CD4-positive, alpha-beta T cell (primary cell): ENCODE results near the gene ING3. TPM values are rescaled to one million over a fixed set of nuclear protein-coding genes. Genes with fewer than 3 reads are reported as not detected.

Source experiments
- ATAC-seq: fragments of 200-7000 bp; cut with Tn5 transposase; one replicate; pipeline ENCODE4 v1.10.0; 2022; ENCODE audit warnings: mild to moderate bottlenecking; ENCODE audit not compliant: poor library complexity
- CTCF ChIA-PET: fragments of 350-600 bp; sonication (Branson Sonifier 250); formaldehyde crosslinking; loops from one replicate; lab custom pipeline; 2021; ENCODE audit warnings: antibody characterized with exemption, inconsistent platforms; lab: Charles Lee
- POLR2A ChIA-PET: fragments of 350-600 bp; sonication (Branson Sonifier 250); formaldehyde crosslinking; loops from one replicate; lab custom pipeline; 2021; ENCODE audit warnings: antibody characterized with exemption, inconsistent platforms; lab: Charles Lee
- DNase-seq, 14 experiments: peaks; one replicate each; pipeline ENCODE4 v3.0.0-alpha.2; 2013 to 2020; ENCODE audit warnings: mixed read lengths in 2 of 14
- H3K27ac ChIP-seq, 2 donors: one replicate each; pipeline versions ENCODE4 v1.5.1 to v1.7.0; 2013; ENCODE audit warnings: low read length in 2 of 2, low read depth in 1 of 2, mild to moderate bottlenecking in 1 of 2
- H3K27me3 ChIP-seq, 2 experiments: 1 replicate in 1 of 2; 2 replicates in 1 of 2; pipeline versions ENCODE4 v1.6.1 to v1.7.0; 2013; ENCODE audit warnings: low read length in 2 of 2, control low read depth in 1 of 2, mild to moderate bottlenecking in 1 of 2, moderate library complexity in 1 of 2; ENCODE audit not compliant: insufficient read depth in 2 of 2, control insufficient read depth in 1 of 2
- H3K36me3 ChIP-seq: one replicate; pipeline ENCODE4 v1.6.1; 2013; ENCODE audit warnings: low read length, control low read depth; ENCODE audit not compliant: insufficient read depth
- H3K4me1 ChIP-seq: one replicate; pipeline ENCODE4 v1.6.1; 2013; ENCODE audit warnings: low read length, control low read depth; ENCODE audit not compliant: insufficient read depth
- H3K4me3 ChIP-seq: one replicate; pipeline ENCODE4 v1.5.1; 2013; ENCODE audit warnings: mild to moderate bottlenecking, low read length, moderate library complexity
- H3K9me3 ChIP-seq, 2 experiments: 1 replicate in 1 of 2; 2 replicates in 1 of 2; pipeline versions ENCODE4 v1.6.1 to v1.7.0; 2013; ENCODE audit warnings: low read length in 2 of 2, mild to moderate bottlenecking in 2 of 2, control low read depth in 1 of 2, moderate library complexity in 1 of 2; ENCODE audit not compliant: control insufficient read depth in 1 of 2, insufficient read depth in 1 of 2
- H3K27ac Mint-ChIP-seq: one replicate; pipeline ENCODE4 v1.8.0; 2020; ENCODE audit warnings: mixed read lengths
- H3K27me3 Mint-ChIP-seq: one replicate; pipeline ENCODE4 v1.8.0; 2021; ENCODE audit warnings: mixed read lengths
- H3K36me3 Mint-ChIP-seq: one replicate; pipeline ENCODE4 v1.8.0; 2021; ENCODE audit warnings: low read depth, mixed read lengths
- H3K4me1 Mint-ChIP-seq: one replicate; pipeline ENCODE4 v1.8.0; 2021; ENCODE audit warnings: low read depth, mixed read lengths
- H3K4me3 Mint-ChIP-seq: one replicate; pipeline ENCODE4 v1.8.0; 2020; ENCODE audit warnings: mild to moderate bottlenecking, mixed read lengths
- H3K9me3 Mint-ChIP-seq: one replicate; pipeline ENCODE4 v1.8.0; 2020; ENCODE audit warnings: mixed read lengths
- intact Hi-C, 2 experiments: fragments of 100-400 bp; cut with DNase I in 1 of 2; cut with micrococcal nuclease in 1 of 2; formaldehyde crosslinking; loops; one replicate each; pipeline versions ENCODE4 v1.15.1 to v1.9.0; 2023 to 2025; cut with DNase I, micrococcal nuclease
- total RNA-seq, 174 experiments: library from RNA in 2 of 174; stranded (reverse) in 2 of 174; gene quantifications; one replicate each; pipeline ENCODE4 v1.2.3 and lab custom pipeline; 2021 to 2026
- TF ChIP-seq, protein P1 (sequence below): fragments of 200-600 bp; IDR thresholded peaks from one replicate; pipeline ENCODE4 v1.8.0; 2022; ENCODE audit warnings: antibody characterized with exemption, mild to moderate bottlenecking

ING3 gene
- total RNA-seq, 2 experiments from 2014 or later, result 37.9 to 39.3 TPM

DNA sequence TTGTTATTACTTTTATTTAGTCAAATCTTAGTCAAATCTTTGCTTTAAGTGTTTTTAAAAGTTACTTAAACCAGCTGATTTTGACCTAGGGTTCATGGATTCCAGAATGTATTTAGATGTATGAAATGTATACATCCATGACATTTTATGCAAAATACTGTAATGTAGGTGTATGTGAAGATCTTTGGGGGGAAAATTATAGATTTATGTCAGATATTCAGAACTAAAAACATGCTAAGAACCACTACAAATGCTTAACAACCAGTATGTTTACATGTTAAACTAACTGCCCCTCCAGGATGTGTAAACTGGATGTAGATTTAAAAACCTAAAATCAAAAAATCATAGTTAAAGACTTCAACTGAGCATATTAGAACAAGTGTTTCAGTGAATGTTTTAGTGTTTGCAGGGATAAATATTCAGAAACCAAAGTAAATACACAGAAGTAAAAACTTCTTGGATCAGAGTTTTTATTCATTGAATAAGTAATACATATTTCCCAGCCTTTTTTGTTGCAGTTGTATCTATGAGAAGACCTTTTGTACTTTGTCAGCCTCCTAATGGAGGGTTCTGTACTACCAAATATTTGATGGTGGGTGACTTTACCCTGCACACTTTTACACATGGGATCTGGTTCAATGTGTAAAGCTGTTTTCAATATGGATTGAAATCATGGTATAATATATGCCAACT is 41.8 kb downstream of the ING3 start:
- H3K9me3 ChIP-seq, result no peaks in the 10 kb centered on the region
- ChIA-PET POLR2A (no interaction called here), CTCF (no interaction called here)
- intact Hi-C loops, result no loop called here
- H3K4me1 ChIP-seq, result peaks cover 33% of the 10 kb centered on the region
- ATAC-seq (no peak), DNase-seq (no peak)
- no peak overlapping the region for H3K4me3 ChIP-seq
- H3K27me3 Mint-ChIP-seq, result peaks cover 52% of the 10 kb centered on the region
- no peak overlapping the region for H3K4me3 Mint-ChIP-seq
- H3K36me3 Mint-ChIP-seq, result no peaks in the 10 kb centered on the region
- H3K27me3 ChIP-seq, result peaks cover 25 to 42% of the 10 kb centered on the region in 2 experiments
- H3K27ac ChIP-seq, result no peak overlapping the region
- no peaks in the 10 kb centered on the region for H3K9me3 Mint-ChIP-seq
- no peak overlapping the region for H3K27ac Mint-ChIP-seq
- no peaks in the 10 kb centered on the region for H3K36me3 ChIP-seq
- TF ChIP-seq, protein P1, sequence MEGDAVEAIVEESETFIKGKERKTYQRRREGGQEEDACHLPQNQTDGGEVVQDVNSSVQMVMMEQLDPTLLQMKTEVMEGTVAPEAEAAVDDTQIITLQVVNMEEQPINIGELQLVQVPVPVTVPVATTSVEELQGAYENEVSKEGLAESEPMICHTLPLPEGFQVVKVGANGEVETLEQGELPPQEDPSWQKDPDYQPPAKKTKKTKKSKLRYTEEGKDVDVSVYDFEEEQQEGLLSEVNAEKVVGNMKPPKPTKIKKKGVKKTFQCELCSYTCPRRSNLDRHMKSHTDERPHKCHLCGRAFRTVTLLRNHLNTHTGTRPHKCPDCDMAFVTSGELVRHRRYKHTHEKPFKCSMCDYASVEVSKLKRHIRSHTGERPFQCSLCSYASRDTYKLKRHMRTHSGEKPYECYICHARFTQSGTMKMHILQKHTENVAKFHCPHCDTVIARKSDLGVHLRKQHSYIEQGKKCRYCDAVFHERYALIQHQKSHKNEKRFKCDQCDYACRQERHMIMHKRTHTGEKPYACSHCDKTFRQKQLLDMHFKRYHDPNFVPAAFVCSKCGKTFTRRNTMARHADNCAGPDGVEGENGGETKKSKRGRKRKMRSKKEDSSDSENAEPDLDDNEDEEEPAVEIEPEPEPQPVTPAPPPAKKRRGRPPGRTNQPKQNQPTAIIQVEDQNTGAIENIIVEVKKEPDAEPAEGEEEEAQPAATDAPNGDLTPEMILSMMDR, result no peak
- peaks cover 52% of the 10 kb centered on the region for H3K4me1 Mint-ChIP-seq

DNA sequence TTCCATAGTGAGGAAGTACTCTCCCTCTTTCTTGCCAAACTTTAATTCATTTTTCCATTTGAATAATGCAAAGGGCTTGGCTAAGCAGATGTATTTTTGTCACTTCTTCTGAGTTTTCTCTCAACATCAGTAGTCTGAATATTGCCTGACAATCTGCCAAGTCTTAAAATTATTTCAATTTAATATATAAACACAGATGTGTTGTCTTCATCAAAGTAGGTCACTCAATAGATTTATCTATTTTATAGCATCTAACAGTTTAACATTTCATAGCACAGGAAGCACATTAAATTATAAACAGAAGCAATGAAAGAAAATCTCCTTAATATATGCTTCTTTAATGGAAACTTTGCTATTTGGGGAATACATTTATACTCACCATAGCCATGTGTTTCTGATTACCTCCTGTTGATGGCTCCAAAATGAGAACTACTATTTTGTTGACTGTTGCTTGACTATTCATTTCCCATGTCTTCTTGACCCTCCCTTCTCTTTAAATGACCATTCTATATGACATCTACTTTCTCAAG is 42.5 kb downstream of the ING3 start:
- peaks cover 27% of the 10 kb centered on the region for H3K4me1 ChIP-seq
- intact Hi-C loops, result no loop called here
- H3K27ac ChIP-seq, result no peak overlapping the region
- no peak for DNase-seq
- CTCF ChIA-PET, result no interaction called here
- Mint-ChIP-seq H3K36me3 (no peaks in the 10 kb centered on the region), H3K4me1 (peaks cover 47% of the 10 kb centered on the region), H3K27ac (no peak overlapping the region), H3K4me3 (no peak overlapping the region), H3K27me3 (peaks cover 45% of the 10 kb centered on the region), H3K9me3 (no peaks in the 10 kb centered on the region)
- H3K9me3 ChIP-seq, result no peaks in the 10 kb centered on the region
- no peak overlapping the region for H3K4me3 ChIP-seq
- TF ChIP-seq, protein P1, result no peak
- peaks cover 22 to 40% of the 10 kb centered on the region in 2 experiments for H3K27me3 ChIP-seq
- POLR2A ChIA-PET, result no interaction called here
- no peak for ATAC-seq
- H3K36me3 ChIP-seq, result no peaks in the 10 kb centered on the region

DNA sequence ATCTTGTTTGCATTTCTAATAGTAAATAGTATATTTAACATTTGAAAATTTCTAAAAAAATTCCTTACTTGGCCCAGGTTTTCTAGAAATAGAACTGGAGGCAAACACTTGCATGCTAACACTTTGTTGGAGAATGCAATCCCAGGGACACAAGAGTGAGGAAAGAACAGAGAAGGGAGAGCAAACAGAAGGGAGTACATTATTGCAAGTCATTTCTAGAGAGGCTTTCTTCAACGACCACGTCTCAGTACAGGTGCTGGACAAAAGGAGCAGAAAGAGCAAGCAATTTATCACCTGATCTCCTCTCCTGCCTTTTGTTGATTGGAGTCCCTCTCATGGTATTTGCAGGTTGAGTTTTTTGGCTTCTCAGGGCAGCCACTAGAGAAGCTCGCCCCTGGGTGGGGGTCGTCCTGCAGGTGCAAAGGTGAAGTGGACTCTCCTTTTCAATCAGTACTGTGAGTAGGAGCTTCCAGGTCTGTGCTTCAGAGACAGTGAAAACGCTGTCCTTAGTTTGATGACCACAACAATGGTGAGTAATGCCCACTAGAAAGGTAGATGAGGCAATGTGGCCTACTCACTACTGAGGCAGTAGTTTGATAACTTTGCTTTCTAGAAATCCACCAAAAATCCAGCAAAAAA is 43.1 kb downstream of the ING3 start:
- Histone ChIP-seq H3K4me1 (peaks cover 20% of the 10 kb centered on the region), H3K27ac (no peak overlapping the region)

More for the DNA sequence above, 43.1 kb downstream of the ING3 start:
- H3K36me3 ChIP-seq, result no peaks in the 10 kb centered on the region
- peaks cover 39% of the 10 kb centered on the region for H3K27me3 Mint-ChIP-seq
- DNase-seq (no peak), ATAC-seq (no peak)
- intact Hi-C loops, result no loop called here
- H3K27me3 ChIP-seq, result peaks cover 16 to 34% of the 10 kb centered on the region in 2 experiments
- ChIA-PET POLR2A (no interaction called here), CTCF (no interaction called here)
- no peaks in the 10 kb centered on the region for H3K36me3 Mint-ChIP-seq
- no peaks in the 10 kb centered on the region for H3K9me3 ChIP-seq
- peaks cover 46% of the 10 kb centered on the region for H3K4me1 Mint-ChIP-seq
- H3K9me3 Mint-ChIP-seq, result no peaks in the 10 kb centered on the region
- TF ChIP-seq, protein P1, result no peak
- H3K4me3 Mint-ChIP-seq, result no peak overlapping the region
- H3K27ac Mint-ChIP-seq, result no peak overlapping the region
- H3K4me3 ChIP-seq, result no peak overlapping the region
